NOMO-1 (cell line): ENCODE measurements around the gene MRTO4.
"Not testable (repeated sequence)": the region's sequence is repeated elsewhere in the genome, so short reads cannot be mapped to it uniquely, and the experiment has no call there.

ENCODE experiments used
- DNase-seq, 2 experiments: peaks; one replicate each; lab custom pipeline; 2025; ENCODE audit not compliant: unreplicated experiment in 2 of 2; lab: John Stamatoyannopoulos, UW

MRTO4 gene

GRCh38 chr1:19251305-19252196, at the start of gene MRTO4, which contains the start of gene EMC1:
Gene MRTO4, plus strand, starts transcription at chr1:19251805. Its CDS starts 31 bp downstream, at chr1:19251836.
Gene EMC1, minus strand, starts transcription at chr1:19251524. Its CDS starts 15 bp downstream, at chr1:19251509.
- peak; percentile 81 to 88 for DNase-seq

- no peak for DNase-seq
These were observed 49.2 kb upstream of the MRTO4 start for GRCh38 chr1:19202396-19202795.

- no peak for DNase-seq
These were observed 48.2 kb upstream of the MRTO4 start for GRCh38 chr1:19203440-19203839.

- DNase-seq = no peak
These were observed 46.9 kb upstream of the MRTO4 start for GRCh38 chr1:19204446-19205266.

GRCh38 chr1:19205403-19205802, 46.2 kb upstream of the MRTO4 start:
- no peak for DNase-seq

- no peak for DNase-seq
These were observed 45.8 kb upstream of the MRTO4 start for GRCh38 chr1:19205845-19206244.

GRCh38 chr1:19206947-19207346, 44.7 kb upstream of the MRTO4 start:
- no peak for DNase-seq

GRCh38 chr1:19208710-19209438, 42.7 kb upstream of the MRTO4 start:
- no peak for DNase-seq

- DNase-seq = peak; percentile 7 to 47
These were observed 42.1 kb upstream of the MRTO4 start for GRCh38 chr1:19209439-19209989.

GRCh38 chr1:19209990-19210771, 41.4 kb upstream of the MRTO4 start, which contains the start of gene UBR4:
Gene UBR4, minus strand, starts transcription at chr1:19210266. Its CDS starts 18 bp downstream, at chr1:19210248.
- peak; percentile 86 to 90 for DNase-seq

GRCh38 chr1:19210772-19211549, 40.6 kb upstream of the MRTO4 start:
- DNase-seq = peak; percentile 16 to 44

- DNase-seq = no peak
These were observed 39.4 kb upstream of the MRTO4 start for GRCh38 chr1:19212167-19212566.

- DNase-seq = no peak
These were observed 38.0 kb upstream of the MRTO4 start for GRCh38 chr1:19213580-19213979.

- not testable (repeated sequence) for DNase-seq
These were observed 35.0 kb upstream of the MRTO4 start for GRCh38 chr1:19216585-19216984.

GRCh38 chr1:19219451-19219850, 32.2 kb upstream of the MRTO4 start:
- no peak for DNase-seq

GRCh38 chr1:19220080-19220846, 31.3 kb upstream of the MRTO4 start:
- DNase-seq = no peak

GRCh38 chr1:19220991-19221390, 30.6 kb upstream of the MRTO4 start:
- DNase-seq = no peak

- no peak for DNase-seq
These were observed 29.0 kb upstream of the MRTO4 start for GRCh38 chr1:19222573-19222972.
